Vagina (tissue), 2 donors: ENCODE data around the gene PECR.

Source experiments
- POLR2A ChIP-seq, 2 donors: fragments of 450-650 bp; IDR thresholded peaks; one replicate each; pipeline ENCODE4 v1.6.1; 2017; ENCODE audit warnings: antibody characterized with exemption in 2 of 2, mild to moderate bottlenecking in 2 of 2, moderate library complexity in 2 of 2
- TF ChIP-seq, protein P1 (sequence below), 3 experiments: fragments of 450-650 bp in 2 of 3; fragments of 200-600 bp in 1 of 3; sonication (generic) in 1 of 3; IDR thresholded peaks; one replicate each; pipeline ENCODE4 v1.5.1; 2017 to 2019; ENCODE audit warnings: antibody characterized with exemption in 3 of 3, mild to moderate bottlenecking in 2 of 3, moderate library complexity in 2 of 3

DNA sequence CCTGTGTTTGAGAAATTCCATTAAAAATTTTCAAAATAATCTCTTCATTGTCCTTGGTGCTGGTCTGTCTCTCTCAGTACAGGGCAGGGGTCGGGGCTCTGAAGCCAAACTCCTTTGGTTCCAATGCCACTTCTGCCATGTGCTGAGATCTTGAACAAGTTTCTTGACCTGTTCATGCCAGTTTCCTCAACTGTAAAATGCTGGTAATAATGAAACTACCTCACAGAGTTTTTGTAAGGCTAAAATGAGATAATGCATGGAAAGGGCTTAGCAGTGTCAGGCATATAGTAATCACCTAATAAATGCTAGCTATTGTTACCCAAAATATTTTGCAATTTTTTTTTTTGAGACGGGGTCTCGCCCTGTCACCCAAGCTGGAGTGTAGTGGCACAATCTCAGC lies 51.4 kb downstream of the PECR start:
- TF ChIP-seq, protein P1, sequence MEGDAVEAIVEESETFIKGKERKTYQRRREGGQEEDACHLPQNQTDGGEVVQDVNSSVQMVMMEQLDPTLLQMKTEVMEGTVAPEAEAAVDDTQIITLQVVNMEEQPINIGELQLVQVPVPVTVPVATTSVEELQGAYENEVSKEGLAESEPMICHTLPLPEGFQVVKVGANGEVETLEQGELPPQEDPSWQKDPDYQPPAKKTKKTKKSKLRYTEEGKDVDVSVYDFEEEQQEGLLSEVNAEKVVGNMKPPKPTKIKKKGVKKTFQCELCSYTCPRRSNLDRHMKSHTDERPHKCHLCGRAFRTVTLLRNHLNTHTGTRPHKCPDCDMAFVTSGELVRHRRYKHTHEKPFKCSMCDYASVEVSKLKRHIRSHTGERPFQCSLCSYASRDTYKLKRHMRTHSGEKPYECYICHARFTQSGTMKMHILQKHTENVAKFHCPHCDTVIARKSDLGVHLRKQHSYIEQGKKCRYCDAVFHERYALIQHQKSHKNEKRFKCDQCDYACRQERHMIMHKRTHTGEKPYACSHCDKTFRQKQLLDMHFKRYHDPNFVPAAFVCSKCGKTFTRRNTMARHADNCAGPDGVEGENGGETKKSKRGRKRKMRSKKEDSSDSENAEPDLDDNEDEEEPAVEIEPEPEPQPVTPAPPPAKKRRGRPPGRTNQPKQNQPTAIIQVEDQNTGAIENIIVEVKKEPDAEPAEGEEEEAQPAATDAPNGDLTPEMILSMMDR (IDR thresholded peaks at IDR 0.05): no peak
- TF ChIP-seq POLR2A (IDR thresholded peaks at IDR 0.05): no peak
